HUES64 (cell line): ENCODE results near the gene CTXND1.
"Not testable (repeated sequence)": the region's sequence is repeated elsewhere in the genome, so short reads cannot be mapped to it uniquely, and the experiment has no call there.

Source experiments
- H3K27ac ChIP-seq: 2 replicates; pipeline ENCODE4 v1.7.0; 2013; ENCODE audit warnings: low read depth, low read length, inconsistent platforms
- H3K27me3 ChIP-seq: 2 replicates; pipeline ENCODE4 v1.6.1; 2013; ENCODE audit warnings: mild to moderate bottlenecking, low read length; ENCODE audit not compliant: insufficient read depth
- H3K36me3 ChIP-seq: 2 replicates; pipeline ENCODE4 v1.6.1; 2013; ENCODE audit warnings: mild to moderate bottlenecking, low read length; ENCODE audit not compliant: insufficient read depth
- H3K4me1 ChIP-seq: 2 replicates; pipeline ENCODE4 v1.6.1; 2013; ENCODE audit warnings: mild to moderate bottlenecking, low read length, moderate library complexity; ENCODE audit not compliant: insufficient read depth
- H3K4me3 ChIP-seq: 2 replicates; pipeline ENCODE4 v1.5.1; 2013; ENCODE audit warnings: mild to moderate bottlenecking, low read length, moderate library complexity
- H3K9ac ChIP-seq: 2 replicates; pipeline ENCODE4 v1.6.1; 2013; ENCODE audit warnings: mild to moderate bottlenecking, low read depth, low read length
- H3K9me3 ChIP-seq: 2 replicates; pipeline ENCODE4 v1.6.1; 2013; ENCODE audit warnings: low read depth, low read length; ENCODE audit not compliant: insufficient read depth
- WGBS: fragments of 150-250, 120-280 bp; methylation state at CpG from one replicate; pipeline ENCODE4 v1.1.7; 2013; ENCODE audit warnings: missing lambda C conversion rate; 5-methylcytosine and 5-hydroxymethylcytosine counted together

CTXND1 gene

DNA sequence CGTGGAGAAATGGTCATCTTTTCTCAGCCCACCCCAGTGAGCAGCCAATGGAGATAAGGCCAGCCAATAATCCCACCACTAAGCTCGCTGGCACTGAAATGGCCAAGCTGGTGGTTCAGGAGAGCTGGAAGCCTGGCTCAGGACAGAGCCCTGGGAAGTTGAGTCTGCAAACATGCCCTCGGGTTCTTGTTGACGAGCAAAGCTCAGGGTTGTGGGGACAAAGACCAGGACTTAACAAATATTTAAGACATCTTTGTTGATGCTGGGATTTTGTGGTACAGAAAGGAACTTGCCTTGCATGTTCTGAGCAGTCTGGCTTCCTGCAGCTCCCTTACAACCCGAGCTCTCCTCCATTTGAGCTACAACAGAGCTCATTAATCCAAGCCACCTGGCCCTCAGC, 94.8 kb downstream of the CTXND1 start:
- Histone ChIP-seq H3K4me3 (no peak overlapping the region), H3K36me3 (peaks cover 18% of the 10 kb centered on the region), H3K9ac (no peak overlapping the region), H3K27me3 (no peaks in the 10 kb centered on the region; the same call in 1 of the 2 replicates), H3K4me1 (peaks cover 11% of the 10 kb centered on the region; the same call in 1 of the 2 replicates), H3K9me3 (no peaks in the 10 kb centered on the region), H3K27ac (no peak overlapping the region)
- WGBS: 77% methylated on average over 5 of the region's 5 CpGs

DNA sequence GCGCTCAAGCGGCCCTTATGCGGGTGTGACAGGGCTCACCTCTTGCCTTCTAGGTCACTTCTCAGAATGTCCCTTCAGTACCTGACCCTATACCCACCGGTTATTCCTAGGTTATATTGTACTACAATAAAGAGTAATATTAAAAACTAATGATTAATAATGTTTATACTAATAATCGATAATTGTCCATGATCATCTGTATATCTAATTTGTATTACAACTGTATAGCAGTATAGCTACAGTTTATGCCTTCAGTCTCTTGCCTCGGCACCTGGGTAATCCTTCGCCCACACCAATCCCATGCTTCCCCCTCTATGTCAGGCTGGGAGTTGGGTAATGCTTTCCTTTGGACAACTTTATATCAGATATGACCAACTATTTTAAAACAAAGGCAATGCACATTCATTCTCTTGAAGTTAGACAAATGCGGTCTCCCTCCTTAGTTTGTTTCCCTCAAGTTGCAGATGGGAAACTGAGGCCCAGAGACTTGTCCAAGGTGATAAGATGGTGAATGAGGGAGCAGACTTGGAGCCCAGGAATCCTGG, 95.8 kb downstream of the CTXND1 start:
- Histone ChIP-seq H3K4me3 (no peak overlapping the region), H3K4me1 (peaks cover 16% of the 10 kb centered on the region), H3K27me3 (peaks cover 6% of the 10 kb centered on the region; the same call in 1 of the 2 replicates), H3K27ac (no peak overlapping the region), H3K9ac (no peak overlapping the region), H3K36me3 (peaks cover 14% of the 10 kb centered on the region; the same call in 1 of the 2 replicates), H3K9me3 (no peaks in the 10 kb centered on the region)
- 96% methylated on average over 4 of the region's 8 CpGs for WGBS

DNA sequence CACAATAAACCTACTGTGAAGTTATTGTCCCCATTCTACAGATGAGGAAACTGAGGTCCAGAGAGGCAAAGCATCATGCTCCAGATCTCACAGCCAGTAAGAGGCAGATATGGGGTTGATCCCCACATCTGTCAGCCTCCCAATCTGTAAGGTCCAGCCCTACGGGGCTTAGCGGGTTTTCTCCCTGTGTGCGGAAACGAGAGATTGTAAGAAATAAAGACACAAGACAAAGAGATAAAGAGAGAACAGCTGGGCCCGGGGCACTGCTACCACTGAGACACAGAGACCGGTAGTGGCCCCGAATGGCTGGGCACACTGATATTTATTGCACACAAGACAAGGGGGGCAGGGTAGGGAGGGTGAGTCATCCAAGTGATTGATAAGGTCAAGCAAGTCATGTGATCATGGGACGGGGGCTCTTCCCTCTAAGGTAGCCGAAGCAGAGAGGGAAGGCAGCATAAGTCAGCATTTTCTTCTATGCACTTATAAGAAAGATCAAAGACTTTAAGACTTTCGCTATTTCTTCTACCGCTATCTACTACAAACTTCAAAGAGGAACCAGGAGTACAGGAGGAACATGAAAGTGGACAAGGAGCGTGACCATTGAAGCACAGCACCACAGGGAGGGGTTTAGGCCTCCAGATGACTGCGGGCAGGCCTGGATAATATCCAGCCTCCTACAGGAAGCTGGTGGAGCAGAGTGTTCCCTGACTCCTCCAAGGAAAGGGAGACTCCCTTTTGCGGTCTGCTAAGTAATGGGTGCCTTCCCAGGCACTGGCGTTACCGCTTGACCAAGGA, 96.4 kb downstream of the CTXND1 start:
- H3K4me1 ChIP-seq: peaks cover 16% of the 10 kb centered on the region
- WGBS: 89% methylated on average over 14 of the region's 16 CpGs
- H3K36me3 ChIP-seq: peaks cover 12% of the 10 kb centered on the region; the same call in 1 of the 2 replicates
- not testable (repeated sequence) for H3K4me3 ChIP-seq, H3K27me3 ChIP-seq, H3K27ac ChIP-seq, H3K9me3 ChIP-seq, H3K9ac ChIP-seq

DNA sequence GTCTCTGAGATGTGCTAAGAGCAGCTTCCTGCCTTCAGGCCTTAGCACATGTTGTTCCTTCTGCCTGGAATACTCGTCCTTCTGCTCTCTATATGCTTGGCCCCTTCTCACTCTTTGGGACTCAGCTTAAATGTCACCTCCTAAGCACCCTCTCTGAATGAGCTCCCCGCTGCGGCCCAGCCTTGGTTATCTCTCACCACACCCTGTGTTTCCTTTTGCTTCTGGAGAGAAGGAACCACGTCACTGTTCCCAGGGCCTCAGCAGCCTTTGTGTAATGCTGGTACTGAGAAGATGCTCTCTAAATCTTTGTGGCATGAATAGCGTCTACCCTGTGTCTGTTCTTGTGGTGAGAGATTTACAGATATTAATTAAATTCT, 97.0 kb downstream of the CTXND1 start:
- Histone ChIP-seq H3K4me1 (peaks cover 16% of the 10 kb centered on the region), H3K27me3 (peaks cover 9% of the 10 kb centered on the region; the same call in 1 of the 2 replicates), H3K36me3 (peaks cover 9% of the 10 kb centered on the region; the same call in 1 of the 2 replicates), H3K27ac (no peak overlapping the region), H3K9ac (no peak overlapping the region), H3K9me3 (no peaks in the 10 kb centered on the region), H3K4me3 (no peak overlapping the region)
- 94% methylated on average over 4 of the region's 5 CpGs for WGBS

DNA sequence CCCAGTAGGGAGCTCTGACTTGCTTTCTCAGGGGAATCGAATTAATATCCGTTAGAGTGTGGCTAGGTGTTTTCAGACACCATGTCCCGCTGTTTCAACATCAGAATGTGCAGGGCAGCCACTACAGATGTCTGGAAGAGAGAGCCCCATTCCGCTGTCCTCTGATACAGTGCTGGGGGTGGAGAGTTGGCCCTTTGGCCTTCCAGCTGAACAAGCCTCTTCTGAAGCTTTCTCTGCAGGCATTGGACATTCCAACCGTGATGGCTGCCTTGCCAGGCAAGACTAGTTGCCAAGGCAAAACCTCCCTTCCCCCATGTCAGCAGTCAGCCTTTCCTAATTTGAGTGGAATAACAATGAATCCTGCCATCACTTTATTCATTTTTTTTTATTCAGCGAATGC, 97.7 kb downstream of the CTXND1 start:
- no peak overlapping the region for H3K4me3 ChIP-seq
- peaks cover 9% of the 10 kb centered on the region; the same call in 1 of the 2 replicates for H3K27me3 ChIP-seq
- peaks cover 16% of the 10 kb centered on the region for H3K4me1 ChIP-seq
- H3K27ac ChIP-seq: no peak overlapping the region
- H3K9me3 ChIP-seq: no peaks in the 10 kb centered on the region
- WGBS: 89% methylated on average over 6 of the region's 6 CpGs
- H3K36me3 ChIP-seq: 0 out of 2 replicates have a peak, but pooled peaks cover 4% of the 10 kb centered on the region
- no peak overlapping the region for H3K9ac ChIP-seq

DNA sequence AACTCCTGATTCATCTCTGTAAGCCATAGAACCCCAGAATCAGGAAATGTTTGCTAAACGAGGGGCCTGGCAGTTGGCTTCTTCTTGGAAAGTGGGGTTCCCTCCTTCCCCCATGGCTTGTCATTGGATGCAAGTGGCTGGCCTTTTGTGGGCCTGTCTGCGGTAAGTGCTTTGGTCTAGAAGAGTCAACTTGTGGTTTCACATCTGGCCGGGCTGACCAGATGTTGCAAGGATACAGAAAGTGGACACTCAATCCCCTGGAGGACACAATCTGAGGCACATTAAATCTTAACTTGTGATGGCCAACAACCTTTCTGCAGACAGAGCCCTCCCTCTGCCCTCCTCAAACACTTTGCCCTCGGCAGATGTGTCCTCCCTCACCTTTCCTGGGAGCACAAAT, 98.1 kb downstream of the CTXND1 start:
- Histone ChIP-seq H3K4me3 (peak overlapping the region; percentile 64), H3K4me1 (peaks cover 16% of the 10 kb centered on the region), H3K27me3 (peaks cover 9% of the 10 kb centered on the region; the same call in 1 of the 2 replicates), H3K9ac (no peak overlapping the region), H3K27ac (no peak overlapping the region), H3K9me3 (no peaks in the 10 kb centered on the region), H3K36me3 (0 out of 2 replicates have a peak, but pooled peaks cover 4% of the 10 kb centered on the region)
- WGBS: 92% methylated on average over 4 of the region's 4 CpGs

DNA sequence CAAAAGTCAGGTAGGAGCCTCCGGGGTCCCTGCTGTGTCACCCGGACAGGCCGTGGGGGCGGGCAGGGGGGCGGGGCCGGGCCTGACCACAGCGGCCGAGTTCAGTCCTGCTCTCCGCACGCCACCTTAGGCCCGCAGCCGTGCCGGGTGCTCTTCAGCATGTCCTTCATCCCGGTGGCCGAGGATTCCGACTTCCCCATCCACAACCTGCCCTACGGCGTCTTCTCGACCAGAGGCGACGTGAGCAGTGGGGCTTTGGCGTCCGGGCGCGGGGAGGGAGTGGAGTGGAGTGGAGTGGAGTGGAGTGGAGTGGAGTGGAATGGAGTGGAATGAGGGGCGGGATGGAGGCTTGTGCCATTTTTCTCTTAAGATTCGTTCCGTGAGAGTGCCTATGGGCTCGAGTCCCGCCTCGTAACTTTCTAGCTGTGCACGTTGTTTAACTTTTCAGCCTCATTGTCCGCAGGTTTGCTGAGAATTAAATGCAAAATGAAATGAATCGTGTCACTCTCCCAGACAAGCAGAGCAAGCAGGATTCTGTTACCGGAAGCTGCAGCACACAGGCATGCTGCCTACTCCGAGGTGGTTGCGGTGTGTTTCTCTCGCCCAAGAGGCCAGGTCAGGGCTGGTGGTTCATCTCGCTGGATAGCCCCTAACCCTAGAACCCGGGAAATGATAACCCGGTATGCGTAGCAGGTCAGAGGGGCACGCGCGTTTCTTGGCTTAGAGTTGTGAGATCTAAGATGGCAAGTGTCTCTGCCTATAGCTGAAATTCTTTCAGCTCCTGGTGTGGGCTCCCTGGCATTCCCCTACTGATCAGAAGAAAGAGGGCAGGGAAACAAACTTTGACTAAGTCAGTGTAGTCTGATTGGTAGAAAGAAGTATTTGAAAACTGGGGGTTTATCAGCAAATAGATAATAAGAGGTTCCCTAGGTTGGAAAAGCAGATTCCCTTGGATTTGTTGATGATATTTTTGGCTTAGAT, 98.8 kb downstream of the CTXND1 start, which contains the start of gene FAH:
TSS of gene FAH (plus strand) at position 104 of the 981 bp plus-strand sequence. CDS start at position 160, 56 bp downstream.
- WGBS: 4% methylated on average over 45 of the region's 45 CpGs
- Histone ChIP-seq H3K9me3 (no peaks in the 10 kb centered on the region), H3K27ac (no peak within 1 kb of the TSS), H3K36me3 (0 out of 2 replicates have a peak, but pooled peaks cover 1% of the 10 kb centered on the region), H3K9ac (peak within 1 kb of the TSS; percentile 59), H3K4me1 (peaks cover 16% of the 10 kb centered on the region), H3K4me3 (peak within 1 kb of the TSS; percentile 77), H3K27me3 (peaks cover 9% of the 10 kb centered on the region; the same call in 1 of the 2 replicates)

DNA sequence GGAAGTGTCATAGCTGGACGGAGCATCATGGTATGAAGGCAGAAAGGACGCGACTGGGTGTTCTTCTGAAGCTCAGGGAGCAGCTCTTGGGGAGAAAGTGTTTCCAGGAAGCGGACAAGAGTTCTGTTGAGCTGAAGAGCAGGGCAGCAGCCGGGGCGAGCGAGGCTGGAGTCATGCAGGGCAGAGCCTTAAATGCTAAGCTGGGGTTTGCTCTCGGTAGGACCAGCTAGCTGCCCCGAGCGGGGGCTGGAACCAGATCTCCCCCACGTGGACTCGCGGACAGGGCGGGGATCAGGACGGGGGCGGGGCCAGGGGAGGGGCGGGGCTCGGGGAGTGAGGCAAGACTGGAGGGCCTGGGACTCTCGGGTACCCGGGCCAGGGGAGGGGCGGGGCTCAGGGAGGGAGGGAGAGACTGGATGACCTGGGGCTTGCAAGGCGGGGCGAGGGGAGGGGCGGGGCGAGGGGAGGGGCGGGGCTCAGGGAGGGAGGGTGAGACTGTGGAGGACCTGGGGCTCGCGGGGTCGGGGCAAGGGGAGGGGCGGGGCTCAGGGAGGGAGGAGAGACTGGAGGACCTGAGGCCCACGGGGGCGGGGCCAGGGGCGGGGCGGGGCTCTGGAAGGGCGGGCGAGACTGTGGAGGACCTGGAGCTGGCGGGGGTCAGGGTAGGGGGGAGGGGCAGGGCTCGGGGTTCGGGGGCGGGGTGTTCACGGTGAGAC, 99.7 kb downstream of the CTXND1 start:
- 2% methylated on average over 31 of the region's 41 CpGs for WGBS
- Histone ChIP-seq H3K9ac (peak overlapping the region; percentile 57), H3K27ac (no peak overlapping the region), H3K9me3 (no peaks in the 10 kb centered on the region), H3K4me1 (peaks cover 16% of the 10 kb centered on the region), H3K27me3 (peaks cover 9% of the 10 kb centered on the region; the same call in 1 of the 2 replicates), H3K36me3 (no peaks in the 10 kb centered on the region), H3K4me3 (peak overlapping the region; percentile 77)

DNA sequence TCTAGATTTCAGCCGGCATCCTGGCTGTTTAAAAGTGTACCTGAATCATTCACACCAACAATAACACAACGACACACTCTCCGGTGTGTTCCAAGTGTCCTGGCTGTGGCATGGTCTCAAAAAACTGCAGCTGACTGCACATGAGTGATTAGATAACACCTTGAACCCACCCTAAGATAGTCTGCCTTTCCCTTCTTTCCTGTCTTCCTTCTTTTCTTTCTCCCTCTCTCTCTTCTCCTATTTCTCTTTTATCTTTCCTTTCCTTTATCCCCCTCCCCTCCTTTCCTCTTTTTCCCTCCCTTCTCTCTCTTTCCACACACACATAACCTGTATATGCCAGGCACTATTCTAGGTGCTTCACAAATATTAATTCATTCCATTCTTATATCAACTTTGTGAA, 100.4 kb downstream of the CTXND1 start:
- WGBS: 83% methylated on average over 3 of the region's 3 CpGs
- no peak overlapping the region for H3K27ac ChIP-seq
- peaks cover 16% of the 10 kb centered on the region for H3K4me1 ChIP-seq
- peaks cover 9% of the 10 kb centered on the region; the same call in 1 of the 2 replicates for H3K27me3 ChIP-seq
- peak overlapping the region; percentile 77 for H3K4me3 ChIP-seq
- no peaks in the 10 kb centered on the region for H3K36me3 ChIP-seq
- no peaks in the 10 kb centered on the region for H3K9me3 ChIP-seq
- no peak overlapping the region for H3K9ac ChIP-seq

DNA sequence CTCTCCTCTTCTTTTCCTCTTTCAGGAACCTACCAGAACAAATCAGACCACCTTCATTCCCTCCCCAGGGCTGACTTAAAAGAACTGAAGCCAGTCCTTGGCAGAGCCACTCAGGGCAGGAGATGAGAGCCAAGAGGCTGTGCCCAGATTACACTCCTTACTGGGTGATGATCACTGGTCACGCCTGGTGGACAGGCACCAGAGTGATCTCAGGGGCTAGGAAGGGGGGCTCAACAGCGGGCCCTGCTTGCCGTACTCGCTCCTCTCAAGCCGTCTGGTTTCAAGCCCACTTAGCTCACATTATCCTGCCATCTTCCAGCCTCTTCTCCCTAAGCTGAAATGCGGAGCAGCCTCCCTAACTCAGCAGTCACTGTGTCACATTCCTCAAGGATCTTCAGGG, 100.9 kb downstream of the CTXND1 start:
- no peaks in the 10 kb centered on the region for H3K36me3 ChIP-seq
- H3K9ac ChIP-seq: no peak overlapping the region
- H3K9me3 ChIP-seq: no peaks in the 10 kb centered on the region
- H3K4me1 ChIP-seq: peaks cover 16% of the 10 kb centered on the region
- WGBS: 87% methylated on average over 6 of the region's 6 CpGs
- peaks cover 9% of the 10 kb centered on the region; the same call in 1 of the 2 replicates for H3K27me3 ChIP-seq
- no peak overlapping the region for H3K4me3 ChIP-seq
- no peak overlapping the region for H3K27ac ChIP-seq
